ENCODE data around the gene EGFL6.

DNA sequence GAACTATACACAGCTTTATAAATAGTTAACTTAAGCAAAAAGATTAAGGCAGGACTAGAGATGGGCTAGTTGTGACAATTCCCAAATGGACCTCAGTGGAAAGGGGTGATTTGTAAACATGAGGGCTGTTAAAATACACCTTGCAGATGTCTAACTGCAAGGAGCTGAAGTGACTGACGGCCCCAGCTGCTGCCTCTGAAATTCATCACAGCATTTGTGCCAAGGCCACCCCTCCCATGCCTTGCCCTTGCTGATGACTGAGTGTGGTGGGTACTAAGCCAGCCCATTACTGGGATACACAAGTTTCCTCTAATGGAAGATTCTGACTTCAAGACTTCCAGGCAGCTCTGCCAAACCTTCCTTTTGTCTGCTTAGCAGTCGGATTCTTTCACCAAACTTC lies 23.7 kb upstream of the EGFL6 start:
- TF ChIP-seq, protein P1, sequence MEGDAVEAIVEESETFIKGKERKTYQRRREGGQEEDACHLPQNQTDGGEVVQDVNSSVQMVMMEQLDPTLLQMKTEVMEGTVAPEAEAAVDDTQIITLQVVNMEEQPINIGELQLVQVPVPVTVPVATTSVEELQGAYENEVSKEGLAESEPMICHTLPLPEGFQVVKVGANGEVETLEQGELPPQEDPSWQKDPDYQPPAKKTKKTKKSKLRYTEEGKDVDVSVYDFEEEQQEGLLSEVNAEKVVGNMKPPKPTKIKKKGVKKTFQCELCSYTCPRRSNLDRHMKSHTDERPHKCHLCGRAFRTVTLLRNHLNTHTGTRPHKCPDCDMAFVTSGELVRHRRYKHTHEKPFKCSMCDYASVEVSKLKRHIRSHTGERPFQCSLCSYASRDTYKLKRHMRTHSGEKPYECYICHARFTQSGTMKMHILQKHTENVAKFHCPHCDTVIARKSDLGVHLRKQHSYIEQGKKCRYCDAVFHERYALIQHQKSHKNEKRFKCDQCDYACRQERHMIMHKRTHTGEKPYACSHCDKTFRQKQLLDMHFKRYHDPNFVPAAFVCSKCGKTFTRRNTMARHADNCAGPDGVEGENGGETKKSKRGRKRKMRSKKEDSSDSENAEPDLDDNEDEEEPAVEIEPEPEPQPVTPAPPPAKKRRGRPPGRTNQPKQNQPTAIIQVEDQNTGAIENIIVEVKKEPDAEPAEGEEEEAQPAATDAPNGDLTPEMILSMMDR (IDR thresholded peaks at IDR 0.05), result no peak
- TF ChIP-seq POLR2A (IDR thresholded peaks at IDR 0.05), result no peak

Measured in body of pancreas (tissue), 4 donors.